22Rv1 (cell line): ENCODE results near the gene SAV1.

Experiments
- CTCF ChIP-seq: fragments of 450-650 bp; IDR thresholded peaks from 2 replicates; pipeline ENCODE4 v1.5.1; 2017; ENCODE audit warnings: mild to moderate bottlenecking
- ZFX ChIP-seq: fragments of 450-650 bp; IDR thresholded peaks from 2 replicates; pipeline ENCODE4 v1.6.1; 2017; ENCODE audit warnings: antibody characterized with exemption, borderline replicate concordance

DNA sequence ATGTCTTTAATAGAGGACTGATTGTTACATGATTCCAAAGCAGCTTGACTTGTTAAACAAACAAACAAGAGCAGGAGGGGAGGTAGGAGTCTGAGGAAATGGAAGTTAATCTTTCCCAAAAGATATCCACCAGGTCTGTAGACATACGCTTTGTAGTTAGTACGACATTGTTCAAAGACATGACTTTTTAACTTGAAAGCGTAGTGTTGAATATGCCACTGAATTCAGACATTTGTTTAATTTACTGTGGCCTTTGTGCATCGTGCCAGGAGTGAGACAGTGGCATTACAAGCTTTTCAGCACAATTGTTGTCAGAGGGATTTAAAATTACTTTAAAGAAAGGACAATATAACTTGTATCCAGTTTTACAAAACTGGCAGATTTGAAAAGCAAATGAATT lies 53.0 kb downstream of the SAV1 start:
- TF ChIP-seq CTCF = no peak
- no peak for TF ChIP-seq ZFX
